ENCODE measurements around the gene NCAPD3. TPM values are rescaled to one million over a fixed set of nuclear protein-coding genes. Genes with fewer than 3 reads are reported as not detected.

The NCAPD3 gene
- total and polyA plus RNA-seq, 4 donors, result 4.4 to 23.5 (median 16.5) TPM

DNA sequence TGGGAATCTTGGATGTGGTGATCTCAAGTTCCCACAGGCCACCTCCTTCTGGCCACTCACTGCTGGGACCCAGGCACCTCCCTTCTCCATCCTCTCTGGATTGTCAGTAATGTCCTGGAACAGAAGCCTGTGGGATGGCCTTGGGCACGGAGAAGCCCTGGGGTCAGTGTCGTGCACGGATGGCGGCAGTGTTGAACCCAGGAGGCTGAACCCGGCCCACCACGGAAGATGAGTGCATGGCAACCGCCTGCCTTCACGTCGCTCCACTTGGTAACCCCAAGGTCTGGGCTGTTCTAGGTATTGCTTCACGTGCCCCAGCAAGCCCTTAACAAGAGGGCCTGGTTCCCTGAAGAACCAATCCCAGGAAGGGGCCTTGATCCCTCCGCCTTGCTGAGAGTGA is 22.3 kb upstream of the NCAPD3 start:
- no peaks in the 10 kb centered on the region for H3K27me3 ChIP-seq (ENCODE audit: control insufficient read depth in 3 of 3, insufficient read depth in 3 of 3, low read length in 2 of 3)
- peaks cover 24 to 71% (median 43%) of the 10 kb centered on the region in 4 donors for H3K36me3 ChIP-seq (ENCODE audit: control insufficient read depth in 4 of 4, insufficient read depth in 4 of 4, low read length in 4 of 4)
- no peaks in the 10 kb centered on the region for H3K4me1 ChIP-seq (ENCODE audit: control insufficient read depth in 5 of 5, insufficient read depth in 5 of 5, low read length in 5 of 5)
- H3K9ac ChIP-seq (ENCODE audit: insufficient read depth in 1 of 2, low read length in 2 of 2), result no peak overlapping the region
- WGBS, 2 donors, result 91 to 95% methylated on average over 11 of the region's 11 CpGs
- no peak for DNase-seq
- no peak for ATAC-seq (ENCODE audit: insufficient read depth, low FRiP score)
- no peak overlapping the region for H3K27ac ChIP-seq (ENCODE audit: low read depth in 1 of 2, low read length in 1 of 2)
- TF ChIP-seq, protein P1, sequence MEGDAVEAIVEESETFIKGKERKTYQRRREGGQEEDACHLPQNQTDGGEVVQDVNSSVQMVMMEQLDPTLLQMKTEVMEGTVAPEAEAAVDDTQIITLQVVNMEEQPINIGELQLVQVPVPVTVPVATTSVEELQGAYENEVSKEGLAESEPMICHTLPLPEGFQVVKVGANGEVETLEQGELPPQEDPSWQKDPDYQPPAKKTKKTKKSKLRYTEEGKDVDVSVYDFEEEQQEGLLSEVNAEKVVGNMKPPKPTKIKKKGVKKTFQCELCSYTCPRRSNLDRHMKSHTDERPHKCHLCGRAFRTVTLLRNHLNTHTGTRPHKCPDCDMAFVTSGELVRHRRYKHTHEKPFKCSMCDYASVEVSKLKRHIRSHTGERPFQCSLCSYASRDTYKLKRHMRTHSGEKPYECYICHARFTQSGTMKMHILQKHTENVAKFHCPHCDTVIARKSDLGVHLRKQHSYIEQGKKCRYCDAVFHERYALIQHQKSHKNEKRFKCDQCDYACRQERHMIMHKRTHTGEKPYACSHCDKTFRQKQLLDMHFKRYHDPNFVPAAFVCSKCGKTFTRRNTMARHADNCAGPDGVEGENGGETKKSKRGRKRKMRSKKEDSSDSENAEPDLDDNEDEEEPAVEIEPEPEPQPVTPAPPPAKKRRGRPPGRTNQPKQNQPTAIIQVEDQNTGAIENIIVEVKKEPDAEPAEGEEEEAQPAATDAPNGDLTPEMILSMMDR (IDR thresholded peaks at IDR 0.05; ENCODE audit: control extremely low read depth, extremely low read depth), result no peak
- H3K9me3 ChIP-seq (ENCODE audit: control insufficient read depth in 4 of 4, insufficient read depth in 3 of 4, low read length in 3 of 4), result no peaks in the 10 kb centered on the region
- H3K4me3 ChIP-seq, result no peak overlapping the region

DNA sequence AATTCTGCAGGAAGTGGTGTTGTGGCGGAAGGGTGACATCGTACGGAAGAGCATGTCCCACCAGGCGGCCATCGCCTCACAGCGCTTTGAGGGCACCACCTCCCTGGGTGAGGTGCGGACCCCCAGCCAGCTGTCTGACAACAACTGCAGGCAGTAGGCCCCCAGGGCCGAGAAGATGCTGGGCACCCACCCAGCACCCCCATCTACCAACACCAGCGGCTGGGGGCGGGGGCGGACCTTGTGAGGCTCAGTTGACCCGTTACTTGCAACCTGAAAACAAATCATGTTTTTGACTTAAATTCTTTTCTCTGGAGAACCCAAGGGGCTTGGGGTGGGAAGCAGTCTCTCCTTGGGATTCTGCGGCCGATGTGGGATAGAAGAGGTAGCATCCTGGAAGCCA is 21.7 kb upstream of the NCAPD3 start:
- peaks cover 20 to 69% (median 41%) of the 10 kb centered on the region in 4 donors for H3K36me3 ChIP-seq (ENCODE audit: control insufficient read depth in 4 of 4, insufficient read depth in 4 of 4, low read length in 4 of 4)
- H3K9ac ChIP-seq (ENCODE audit: insufficient read depth in 1 of 2, low read length in 2 of 2), result no peak overlapping the region
- 95 to 97% methylated on average over 14 of the region's 14 CpGs for WGBS, 2 donors
- H3K4me1 ChIP-seq (ENCODE audit: control insufficient read depth in 5 of 5, insufficient read depth in 5 of 5, low read length in 5 of 5), result no peaks in the 10 kb centered on the region
- ATAC-seq (ENCODE audit: insufficient read depth, low FRiP score) (no peak), DNase-seq (no peak)
- H3K27ac ChIP-seq (ENCODE audit: low read depth in 1 of 2, low read length in 1 of 2), result no peak overlapping the region
- no peaks in the 10 kb centered on the region for H3K9me3 ChIP-seq (ENCODE audit: control insufficient read depth in 4 of 4, insufficient read depth in 3 of 4, low read length in 3 of 4)
- TF ChIP-seq, protein P1 (IDR thresholded peaks at IDR 0.05; ENCODE audit: control extremely low read depth, extremely low read depth), result no peak
- H3K27me3 ChIP-seq (ENCODE audit: control insufficient read depth in 3 of 3, insufficient read depth in 3 of 3, low read length in 2 of 3), result no peaks in the 10 kb centered on the region
- no peak overlapping the region for H3K4me3 ChIP-seq

DNA sequence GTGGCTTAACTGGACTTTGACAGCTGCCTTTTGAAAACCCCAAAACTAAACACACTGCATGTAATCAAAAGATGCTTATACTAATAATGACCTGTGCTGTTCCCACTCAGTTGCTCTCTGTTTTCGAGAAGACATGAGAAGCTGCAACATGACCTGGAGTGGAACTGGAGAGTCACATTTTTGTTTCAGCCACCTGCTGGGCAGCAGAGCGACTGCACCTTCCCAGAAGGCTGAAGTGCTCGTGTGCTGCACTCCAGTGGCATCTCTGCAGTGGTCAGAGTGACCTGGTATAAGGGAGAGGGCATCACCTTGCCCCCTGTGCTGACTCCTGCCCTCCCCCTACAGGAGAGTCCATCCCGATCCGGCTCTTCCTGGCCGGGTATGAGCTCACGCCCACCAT is 20.8 kb upstream of the NCAPD3 start:
- no peak overlapping the region for H3K4me3 ChIP-seq
- WGBS, 2 donors, result 63 to 72% methylated on average over 7 of the region's 7 CpGs

More for the DNA sequence above, 20.8 kb upstream of the NCAPD3 start:
- ATAC-seq (ENCODE audit: insufficient read depth, low FRiP score) (peak; percentile 37), DNase-seq (no peak)
- Histone ChIP-seq H3K9ac (ENCODE audit: insufficient read depth in 1 of 2, low read length in 2 of 2) (no peak overlapping the region), H3K4me1 (ENCODE audit: control insufficient read depth in 5 of 5, insufficient read depth in 5 of 5, low read length in 5 of 5) (no peaks in the 10 kb centered on the region), H3K27ac (ENCODE audit: low read depth in 1 of 2, low read length in 1 of 2) (no peak overlapping the region), H3K9me3 (ENCODE audit: control insufficient read depth in 4 of 4, insufficient read depth in 3 of 4, low read length in 3 of 4) (no peaks in the 10 kb centered on the region), H3K36me3 (ENCODE audit: control insufficient read depth in 4 of 4, insufficient read depth in 4 of 4, low read length in 4 of 4) (peaks cover 16 to 68% (median 43%) of the 10 kb centered on the region in 4 donors), H3K27me3 (ENCODE audit: control insufficient read depth in 3 of 3, insufficient read depth in 3 of 3, low read length in 2 of 3) (no peaks in the 10 kb centered on the region)
- TF ChIP-seq, protein P1 (IDR thresholded peaks at IDR 0.05; ENCODE audit: control extremely low read depth, extremely low read depth), result no peak

Measured in lung (tissue), 12 donors.